HK-2 (cell line): Measurements from ENCODE around the gene INSIG1.

Source experiments
- DNase-seq: peaks from one replicate; pipeline ENCODE4 v3.0.0-alpha.2; 2018; ENCODE audit not compliant: unreplicated experiment

INSIG1 gene

GRCh38 chr7:155297517-155298287, at the start of gene INSIG1:
TSS of gene INSIG1 (plus strand) at chr7:155297878. CDS start at chr7:155298286, 408 bp downstream.
- DNase-seq, result peak; percentile 94

GRCh38 chr7:155248366-155248756, 49.3 kb upstream of the INSIG1 start:
- DNase-seq, result no peak

GRCh38 chr7:155251831-155252230, 45.8 kb upstream of the INSIG1 start:
- no peak for DNase-seq

- DNase-seq, result no peak
Observed at GRCh38 chr7:155252444-155252887, 45.2 kb upstream of the INSIG1 start.

- no peak for DNase-seq
Observed at GRCh38 chr7:155252892-155253501, 44.7 kb upstream of the INSIG1 start.

GRCh38 chr7:155254018-155254417, 43.7 kb upstream of the INSIG1 start:
- no peak for DNase-seq

- no peak for DNase-seq
Observed at GRCh38 chr7:155255071-155255470, 42.6 kb upstream of the INSIG1 start.

- no peak for DNase-seq
Observed at GRCh38 chr7:155255621-155256020, 42.1 kb upstream of the INSIG1 start.

GRCh38 chr7:155256081-155256760, 41.5 kb upstream of the INSIG1 start:
- no peak for DNase-seq

- DNase-seq, result no peak
Observed at GRCh38 chr7:155256761-155257481, 40.8 kb upstream of the INSIG1 start.

- no peak for DNase-seq
Observed at GRCh38 chr7:155257482-155258225, 40.0 kb upstream of the INSIG1 start.

GRCh38 chr7:155258226-155258560, 39.5 kb upstream of the INSIG1 start:
- peak; percentile 59 for DNase-seq

- DNase-seq, result no peak
Observed at GRCh38 chr7:155259866-155260497, 37.7 kb upstream of the INSIG1 start.

- no peak for DNase-seq
Observed at GRCh38 chr7:155260498-155260872, 37.2 kb upstream of the INSIG1 start.

GRCh38 chr7:155261031-155261985, 36.4 kb upstream of the INSIG1 start:
- DNase-seq, result no peak

- DNase-seq, result no peak
Observed at GRCh38 chr7:155262031-155262430, 35.6 kb upstream of the INSIG1 start.

GRCh38 chr7:155263051-155263450, 34.6 kb upstream of the INSIG1 start:
- DNase-seq, result no peak

GRCh38 chr7:155263581-155264143, 34.0 kb upstream of the INSIG1 start:
- no peak for DNase-seq

GRCh38 chr7:155265144-155265543, 32.5 kb upstream of the INSIG1 start:
- DNase-seq, result no peak

- no peak for DNase-seq
Observed at GRCh38 chr7:155265961-155266360, 31.7 kb upstream of the INSIG1 start.
